HEK293 (cell line): ENCODE measurements around the gene TRIM13.

ENCODE experiments used
- YY1 ChIP-seq: fragments of 450-650 bp; formaldehyde crosslinking; IDR thresholded peaks from 2 replicates; pipeline ENCODE4 v1.5.1; 2018; ENCODE audit warnings: missing biosample characterization, missing genetic modification characterization
- ZBTB21 ChIP-seq: fragments of 450-650 bp; formaldehyde crosslinking; IDR thresholded peaks from 2 replicates; pipeline ENCODE4 v1.5.1; 2017; ENCODE audit warnings: missing biosample characterization, missing genetic modification characterization
- ZBTB8A ChIP-seq: fragments of 450-650 bp; formaldehyde crosslinking; IDR thresholded peaks from 2 replicates; pipeline ENCODE4 v1.5.1; 2016; ENCODE audit warnings: missing biosample characterization, missing genetic modification characterization
- ZNF132 ChIP-seq: fragments of 450-650 bp; formaldehyde crosslinking; IDR thresholded peaks from 2 replicates; pipeline ENCODE4 v1.5.1; 2017; ENCODE audit warnings: missing biosample characterization, missing genetic modification characterization, borderline replicate concordance
- ZNF24 ChIP-seq: fragments of 450-650 bp; formaldehyde crosslinking; IDR thresholded peaks from 2 replicates; pipeline ENCODE4 v1.5.1; 2016; ENCODE audit warnings: missing biosample characterization, missing genetic modification characterization
- ZNF274 ChIP-seq, 2 experiments: fragments of 200-500 bp in 1 of 2; fragments of 450-650 bp in 1 of 2; sonication (Bioruptor generic) in 1 of 2; formaldehyde crosslinking in 1 of 2; IDR thresholded peaks; 2 replicates each; pipeline versions ENCODE4 v1.5.1 to v1.6.1; 2014 to 2016; ENCODE audit warnings: borderline replicate concordance in 1 of 2, inconsistent platforms in 1 of 2, low read length in 1 of 2, missing biosample characterization in 1 of 2, missing genetic modification characterization in 1 of 2
- ZNF510 ChIP-seq: fragments of 450-650 bp; formaldehyde crosslinking; IDR thresholded peaks from 2 replicates; pipeline ENCODE4 v1.5.1; 2018; ENCODE audit warnings: mild to moderate bottlenecking, missing genetic modification characterization, missing biosample characterization; ENCODE audit not compliant: insufficient replicate concordance
- ZNF624 ChIP-seq: fragments of 450-650 bp; formaldehyde crosslinking; IDR thresholded peaks from 2 replicates; pipeline ENCODE4 v1.5.1; 2017; ENCODE audit warnings: missing biosample characterization, missing genetic modification characterization
- TF ChIP-seq, protein P1 (sequence below): fragments of 450-650 bp; formaldehyde crosslinking; IDR thresholded peaks from 2 replicates; pipeline ENCODE4 v1.5.1; 2016; ENCODE audit warnings: missing biosample characterization, missing genetic modification characterization
- TF ChIP-seq, protein P2 (sequence below): fragments of 450-650 bp; formaldehyde crosslinking; IDR thresholded peaks from 2 replicates; pipeline ENCODE4 v1.5.1; 2016; ENCODE audit warnings: missing biosample characterization, missing genetic modification characterization
- TF ChIP-seq, protein P3 (sequence below): fragments of 450-650 bp; formaldehyde crosslinking; IDR thresholded peaks from 2 replicates; pipeline ENCODE4 v1.5.1; 2016; ENCODE audit warnings: missing biosample characterization, missing genetic modification characterization

DNA sequence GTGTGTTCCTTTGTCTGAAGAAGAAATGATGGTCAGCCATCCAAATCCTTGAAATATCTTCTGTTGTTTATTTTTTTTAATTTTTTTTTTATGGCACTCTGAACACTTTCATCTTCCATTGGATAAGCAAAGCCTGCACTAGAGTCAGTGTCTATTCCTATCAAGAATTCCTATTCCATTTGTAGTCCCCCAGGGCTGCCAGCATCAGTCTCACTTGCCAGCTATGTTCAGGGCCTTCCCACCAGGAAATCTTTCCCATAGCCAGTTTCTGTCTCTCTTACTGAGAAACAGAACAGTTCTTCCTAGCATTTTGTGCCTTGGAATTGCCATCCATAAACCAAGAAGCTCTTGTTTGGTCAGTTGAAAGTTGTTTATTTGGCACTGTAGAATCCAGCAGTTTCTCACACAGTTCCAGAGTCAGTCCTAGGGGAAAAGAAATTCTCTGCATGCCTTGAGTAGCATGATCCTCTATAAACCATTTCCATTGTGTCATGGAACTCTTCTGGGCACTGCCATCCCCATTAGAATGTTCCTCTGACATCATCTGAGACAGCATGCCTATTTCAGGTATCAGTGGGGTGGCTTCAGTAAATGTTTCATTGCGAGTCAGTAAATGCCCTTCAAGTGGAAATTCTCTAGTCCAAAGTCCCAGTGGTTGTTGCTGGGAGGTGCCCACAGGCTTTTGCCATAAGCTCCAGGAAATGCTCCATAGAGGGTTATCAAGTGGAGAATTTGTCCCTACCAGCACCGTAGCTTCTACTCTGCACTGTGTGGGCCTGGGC lies 42.0 kb upstream of the TRIM13 start:
- TF ChIP-seq, protein P1, sequence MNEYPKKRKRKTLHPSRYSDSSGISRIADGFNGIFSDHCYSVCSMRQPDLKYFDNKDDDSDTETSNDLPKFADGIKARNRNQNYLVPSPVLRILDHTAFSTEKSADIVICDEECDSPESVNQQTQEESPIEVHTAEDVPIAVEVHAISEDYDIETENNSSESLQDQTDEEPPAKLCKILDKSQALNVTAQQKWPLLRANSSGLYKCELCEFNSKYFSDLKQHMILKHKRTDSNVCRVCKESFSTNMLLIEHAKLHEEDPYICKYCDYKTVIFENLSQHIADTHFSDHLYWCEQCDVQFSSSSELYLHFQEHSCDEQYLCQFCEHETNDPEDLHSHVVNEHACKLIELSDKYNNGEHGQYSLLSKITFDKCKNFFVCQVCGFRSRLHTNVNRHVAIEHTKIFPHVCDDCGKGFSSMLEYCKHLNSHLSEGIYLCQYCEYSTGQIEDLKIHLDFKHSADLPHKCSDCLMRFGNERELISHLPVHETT (tag by site-specific recombination) = no peak
- TF ChIP-seq, protein P2, sequence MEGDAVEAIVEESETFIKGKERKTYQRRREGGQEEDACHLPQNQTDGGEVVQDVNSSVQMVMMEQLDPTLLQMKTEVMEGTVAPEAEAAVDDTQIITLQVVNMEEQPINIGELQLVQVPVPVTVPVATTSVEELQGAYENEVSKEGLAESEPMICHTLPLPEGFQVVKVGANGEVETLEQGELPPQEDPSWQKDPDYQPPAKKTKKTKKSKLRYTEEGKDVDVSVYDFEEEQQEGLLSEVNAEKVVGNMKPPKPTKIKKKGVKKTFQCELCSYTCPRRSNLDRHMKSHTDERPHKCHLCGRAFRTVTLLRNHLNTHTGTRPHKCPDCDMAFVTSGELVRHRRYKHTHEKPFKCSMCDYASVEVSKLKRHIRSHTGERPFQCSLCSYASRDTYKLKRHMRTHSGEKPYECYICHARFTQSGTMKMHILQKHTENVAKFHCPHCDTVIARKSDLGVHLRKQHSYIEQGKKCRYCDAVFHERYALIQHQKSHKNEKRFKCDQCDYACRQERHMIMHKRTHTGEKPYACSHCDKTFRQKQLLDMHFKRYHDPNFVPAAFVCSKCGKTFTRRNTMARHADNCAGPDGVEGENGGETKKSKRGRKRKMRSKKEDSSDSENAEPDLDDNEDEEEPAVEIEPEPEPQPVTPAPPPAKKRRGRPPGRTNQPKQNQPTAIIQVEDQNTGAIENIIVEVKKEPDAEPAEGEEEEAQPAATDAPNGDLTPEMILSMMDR = no peak
- no peak for TF ChIP-seq ZBTB21 (tag by site-specific recombination)
- no peak for TF ChIP-seq ZNF24 (tag by site-specific recombination)
- TF ChIP-seq ZNF132 (tag by site-specific recombination) = no peak
- TF ChIP-seq YY1 (tag by site-specific recombination) = no peak
- TF ChIP-seq ZBTB8A (tag by site-specific recombination) = no peak
- TF ChIP-seq ZNF510 (tag by site-specific recombination) = no peak
- TF ChIP-seq, protein P3, sequence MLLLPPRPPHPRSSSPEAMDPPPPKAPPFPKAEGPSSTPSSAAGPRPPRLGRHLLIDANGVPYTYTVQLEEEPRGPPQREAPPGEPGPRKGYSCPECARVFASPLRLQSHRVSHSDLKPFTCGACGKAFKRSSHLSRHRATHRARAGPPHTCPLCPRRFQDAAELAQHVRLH (tag by site-specific recombination) = no peak
- no peak for TF ChIP-seq ZNF274 (IDR thresholded peaks at IDR 0.05; ENCODE audit: low read length)
- TF ChIP-seq ZNF274 (tag by site-specific recombination; IDR thresholded peaks at IDR 0.05; ENCODE audit: borderline replicate concordance) = no peak
- no peak for TF ChIP-seq ZNF624
